ENCODE data around the gene TNIP3.

- TF ChIP-seq CTCF (conservative IDR thresholded peaks at IDR 0.05; ENCODE audit: low read depth, low read length) (no peak), RCOR1 (IDR thresholded peaks at IDR 0.05; ENCODE audit: insufficient replicate concordance, low read length) (no peak), MAZ (IDR thresholded peaks at IDR 0.05; ENCODE audit: borderline replicate concordance, low read depth, low read length) (no peak)
Observed at GRCh38 chr4:121126449-121127006, 37.6 kb downstream of the TNIP3 start.
